ENCODE data around the gene PHF2. TPM values are rescaled to one million over a fixed set of nuclear protein-coding genes. Genes with fewer than 3 reads are reported as not detected.

The PHF2 gene
- total and polyA plus RNA-seq, 2 of the 8 experiments (the other 6 are each of a cell fraction or from before 2014, with no cell fraction given) = 3.4 to 9.4 TPM

GRCh38 chr9:93540305-93540704 lies 36.1 kb upstream of the PHF2 start:
- no peak overlapping the region for H3K4me3 ChIP-seq (ENCODE audit: extremely low read depth in 1 of 4, insufficient read depth in 2 of 4, low read depth in 3 of 4, low read length in 4 of 4)
- peaks cover 3 to 14% (median 9%) of the 10 kb centered on the region in 4 experiments; a peak in 6 of 8 replicates for H3K36me3 ChIP-seq (ENCODE audit: control insufficient read depth in 2 of 4, insufficient read depth in 4 of 4, low read length in 3 of 4)
- WGBS, 2 experiments (ENCODE audit: extremely low coverage in 1 of 2, insufficient coverage in 1 of 2, insufficient read length in 1 of 2, insufficient replicate concordance in 2 of 2, low coverage in 1 of 2, low lambda C conversion rate in 2 of 2, missing lambda C conversion rate in 1 of 2) = 94% methylated on average over 8 of the region's 8 CpGs; no CpG with 5 or more reads in 1 of the 2 experiments
- DNase-seq (ENCODE audit: low read depth in 1 of 2, low spot score in 2 of 2) = no peak
- H3K4me1 ChIP-seq (replicated peaks in 1 of 4; ENCODE audit: control insufficient read depth in 3 of 4, insufficient read depth in 4 of 4, low read length in 3 of 4) = no peaks in the 10 kb centered on the region; a peak in 1 of 7 replicates
- H3K27me3 ChIP-seq (replicated peaks in 1 of 4; ENCODE audit: control insufficient read depth in 3 of 4, extremely low read depth in 1 of 4, insufficient read depth in 3 of 4, low read length in 3 of 4) = no peaks in the 10 kb centered on the region
- H3K79me2 ChIP-seq (ENCODE audit: control insufficient read depth in 1 of 2, insufficient read depth in 2 of 2, low read length in 2 of 2) = no peaks in the 10 kb centered on the region; a peak in 1 of 4 replicates
- H3K9ac ChIP-seq (replicated peaks in 1 of 4; ENCODE audit: extremely low read depth in 1 of 4, low read depth in 3 of 4, low read length in 3 of 4) = no peak overlapping the region
- H4K5ac ChIP-seq (ENCODE audit: insufficient read length, low read depth, low read length) = no peak overlapping the region
- peaks cover 2% of the 10 kb centered on the region in 2 experiments for H4K20me1 ChIP-seq (replicated peaks in 1 of 2; ENCODE audit: control insufficient read depth in 1 of 2, insufficient read depth in 2 of 2, low read length in 2 of 2)
- peaks cover 3% of the 10 kb centered on the region; the same call in 1 of the 2 replicates for H3K79me1 ChIP-seq (ENCODE audit: low read depth, low read length)
- no peak overlapping the region for H3K4me2 ChIP-seq (ENCODE audit: insufficient read depth in 1 of 2, low read depth in 2 of 2, low read length in 2 of 2)
- H3K9me3 ChIP-seq (ENCODE audit: insufficient read depth in 2 of 2, low read depth in 1 of 2, low read length in 1 of 2) = no peaks in the 10 kb centered on the region
- no peak overlapping the region for H3K27ac ChIP-seq (ENCODE audit: low read depth, low read length)
- no peak overlapping the region for H2BK20ac ChIP-seq (ENCODE audit: low read length)
- no peak overlapping the region for H4K8ac ChIP-seq (ENCODE audit: extremely low read depth, insufficient read depth, low read length)
- no peaks in the 10 kb centered on the region for H3K23me2 ChIP-seq (ENCODE audit: low read depth, low read length)
- POLR2A ChIA-PET (ENCODE audit: partially characterized antibody) = interaction anchor here (0.6 kb wide), 1 partner anchor 765 kb away, joined by 3 read pairs; no protein-coding TSS in a partner anchor
- no peak for FAIRE-seq
- H4K91ac ChIP-seq (replicated peaks; ENCODE audit: insufficient read length, low read length) = no peak overlapping the region
- no peak overlapping the region for H3K14ac ChIP-seq (ENCODE audit: insufficient read length)
- no peak overlapping the region for H2BK120ac ChIP-seq (replicated peaks; ENCODE audit: low read depth, low read length)
- CTCF ChIA-PET (ENCODE audit: partially characterized antibody) = interaction anchor here (1.5 kb wide), 1 partner anchor 39 kb away, joined by 4 read pairs; no protein-coding TSS in a partner anchor
- H3K4ac ChIP-seq (replicated peaks; ENCODE audit: insufficient read length, low read depth, low read length) = no peak overlapping the region
- H2BK15ac ChIP-seq (ENCODE audit: low read length) = no peak overlapping the region
- no peak overlapping the region for H3K56ac ChIP-seq (replicated peaks; ENCODE audit: insufficient read length, low read depth, low read length)
- no peak overlapping the region for H2AK5ac ChIP-seq (ENCODE audit: low read depth, low read length)
- H3K23ac ChIP-seq (ENCODE audit: insufficient read length) = no peak overlapping the region
- no peak overlapping the region for H2AFZ ChIP-seq (ENCODE audit: low read length)
- no peak overlapping the region for H2BK12ac ChIP-seq (ENCODE audit: low read depth, low read length)
- no peak overlapping the region for H2BK5ac ChIP-seq (ENCODE audit: low read depth, low read length)
- H3K18ac ChIP-seq (ENCODE audit: extremely low read depth, low read length) = no peak overlapping the region
- TF ChIP-seq GTF2F1 (IDR thresholded peaks at IDR 0.05; ENCODE audit: borderline replicate concordance, low read depth, low read length) = no peak
- no peak for TF ChIP-seq TAF7 (optimal IDR thresholded peaks at IDR 0.05; ENCODE audit: borderline replicate concordance, low read depth, low read length)

Data from H1 (cell line).